Cardiac muscle cell (in vitro differentiated cells and primary cell): ENCODE measurements around the gene MDC1. TPM values are rescaled to one million over a fixed set of nuclear protein-coding genes. Genes with fewer than 3 reads are reported as not detected.

Source experiments
- DNase-seq, 2 donors: peaks; one replicate each; pipeline versions ENCODE4 v3.0.0 to v3.0.0-alpha.2; 2010 to 2017; ENCODE audit warnings: low read depth in 1 of 2, low spot score in 1 of 2
- H3K27ac ChIP-seq: fragments of 200-600 bp; sonication (generic); 2 replicates; pipeline ENCODE4 v1.5.1; 2016
- H3K27me3 ChIP-seq: fragments of 200-600 bp; sonication (generic); 2 replicates; pipeline ENCODE4 v1.6.0; 2016; ENCODE audit warnings: control low read depth
- H3K36me3 ChIP-seq: fragments of 200-600 bp; sonication (generic); 2 replicates; pipeline ENCODE4 v1.5.1; 2016; ENCODE audit warnings: control low read depth
- H3K4me1 ChIP-seq: fragments of 200-600 bp; sonication (generic); 2 replicates; pipeline ENCODE4 v1.8.1; 2017; ENCODE audit warnings: low read depth, mild to moderate bottlenecking, mixed run types
- H3K4me3 ChIP-seq: fragments of 200-600 bp; sonication (generic); 2 replicates; pipeline ENCODE4 v1.5.1; 2016; ENCODE audit warnings: mild to moderate bottlenecking
- H3K9me3 ChIP-seq: fragments of 200-600 bp; sonication (generic); 2 replicates; pipeline ENCODE4 v1.5.1; 2017; ENCODE audit warnings: low read depth, mild to moderate bottlenecking, control low read depth
- polyA plus RNA-seq: library from polyadenylated mRNA; unstranded; fragments of >200 nt; fragmentation: Nextera tagmentation; extraction: Ambion mirVana; gene quantifications from 2 replicates; pipeline ENCODE4 v1.2.1, GENCODE V29; 2016
- total RNA-seq: library from RNA; depleted of rRNA; stranded (reverse); fragments of >200 nt; gene quantifications from 2 replicates; pipeline ENCODE4 v1.2.3, GENCODE V29; 2016
- TF ChIP-seq, protein P1 (sequence below): IDR thresholded peaks from 2 replicates; pipeline ENCODE4 v1.5.1; 2012; ENCODE audit warnings: low read depth, mild to moderate bottlenecking, low read length

MDC1 gene
- total and polyA plus RNA-seq, 2 experiments from 2014 or later, result 21.9 to 30.0 TPM

DNA sequence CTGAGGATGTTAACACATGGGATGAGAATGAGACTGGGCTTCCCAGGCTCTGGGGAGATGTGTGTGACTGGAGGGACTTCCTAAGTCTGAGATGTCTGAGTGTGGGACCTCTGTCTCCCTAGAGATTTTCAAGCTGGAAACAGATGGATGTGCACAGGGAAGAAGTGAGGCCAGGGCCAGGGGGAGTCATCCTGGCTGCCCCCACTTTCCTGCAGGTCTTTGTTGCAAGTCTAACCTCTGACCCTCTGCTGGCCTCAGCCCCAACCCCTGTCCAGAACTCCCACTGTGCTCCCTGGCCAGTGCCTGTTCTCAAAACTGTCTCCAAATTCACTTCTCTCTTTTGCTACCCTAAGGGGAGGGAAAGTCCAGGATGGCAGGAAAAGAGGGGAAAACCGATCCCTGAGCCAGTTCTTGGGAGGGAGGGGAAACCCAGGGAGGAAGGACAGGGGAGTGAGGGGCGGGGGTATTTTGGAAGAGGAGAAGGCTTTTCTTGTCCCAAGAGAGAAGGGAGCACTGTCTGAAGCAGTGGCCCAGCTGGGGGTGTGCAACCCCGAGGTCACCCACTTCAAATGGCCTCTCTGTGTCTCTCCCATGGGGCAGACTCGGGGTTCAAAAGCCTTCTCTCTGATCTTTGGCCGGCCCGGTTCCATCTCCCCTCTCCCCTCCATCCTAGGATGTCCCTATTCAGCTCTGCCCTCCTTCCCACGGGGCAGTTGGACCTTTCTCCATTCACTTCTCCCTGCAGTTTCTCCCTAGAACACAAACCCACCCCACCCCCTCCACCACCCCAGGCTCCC lies 33.7 kb downstream of the MDC1 start:
- TF ChIP-seq, protein P1, sequence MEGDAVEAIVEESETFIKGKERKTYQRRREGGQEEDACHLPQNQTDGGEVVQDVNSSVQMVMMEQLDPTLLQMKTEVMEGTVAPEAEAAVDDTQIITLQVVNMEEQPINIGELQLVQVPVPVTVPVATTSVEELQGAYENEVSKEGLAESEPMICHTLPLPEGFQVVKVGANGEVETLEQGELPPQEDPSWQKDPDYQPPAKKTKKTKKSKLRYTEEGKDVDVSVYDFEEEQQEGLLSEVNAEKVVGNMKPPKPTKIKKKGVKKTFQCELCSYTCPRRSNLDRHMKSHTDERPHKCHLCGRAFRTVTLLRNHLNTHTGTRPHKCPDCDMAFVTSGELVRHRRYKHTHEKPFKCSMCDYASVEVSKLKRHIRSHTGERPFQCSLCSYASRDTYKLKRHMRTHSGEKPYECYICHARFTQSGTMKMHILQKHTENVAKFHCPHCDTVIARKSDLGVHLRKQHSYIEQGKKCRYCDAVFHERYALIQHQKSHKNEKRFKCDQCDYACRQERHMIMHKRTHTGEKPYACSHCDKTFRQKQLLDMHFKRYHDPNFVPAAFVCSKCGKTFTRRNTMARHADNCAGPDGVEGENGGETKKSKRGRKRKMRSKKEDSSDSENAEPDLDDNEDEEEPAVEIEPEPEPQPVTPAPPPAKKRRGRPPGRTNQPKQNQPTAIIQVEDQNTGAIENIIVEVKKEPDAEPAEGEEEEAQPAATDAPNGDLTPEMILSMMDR, result no peak
- Histone ChIP-seq H3K4me1 (peaks cover 52% of the 10 kb centered on the region), H3K36me3 (peaks cover 5% of the 10 kb centered on the region), H3K27ac (peak overlapping the region; percentile 88), H3K9me3 (no peaks in the 10 kb centered on the region), H3K4me3 (peak overlapping the region; percentile 2), H3K27me3 (no peaks in the 10 kb centered on the region)
- no peak for DNase-seq

DNA sequence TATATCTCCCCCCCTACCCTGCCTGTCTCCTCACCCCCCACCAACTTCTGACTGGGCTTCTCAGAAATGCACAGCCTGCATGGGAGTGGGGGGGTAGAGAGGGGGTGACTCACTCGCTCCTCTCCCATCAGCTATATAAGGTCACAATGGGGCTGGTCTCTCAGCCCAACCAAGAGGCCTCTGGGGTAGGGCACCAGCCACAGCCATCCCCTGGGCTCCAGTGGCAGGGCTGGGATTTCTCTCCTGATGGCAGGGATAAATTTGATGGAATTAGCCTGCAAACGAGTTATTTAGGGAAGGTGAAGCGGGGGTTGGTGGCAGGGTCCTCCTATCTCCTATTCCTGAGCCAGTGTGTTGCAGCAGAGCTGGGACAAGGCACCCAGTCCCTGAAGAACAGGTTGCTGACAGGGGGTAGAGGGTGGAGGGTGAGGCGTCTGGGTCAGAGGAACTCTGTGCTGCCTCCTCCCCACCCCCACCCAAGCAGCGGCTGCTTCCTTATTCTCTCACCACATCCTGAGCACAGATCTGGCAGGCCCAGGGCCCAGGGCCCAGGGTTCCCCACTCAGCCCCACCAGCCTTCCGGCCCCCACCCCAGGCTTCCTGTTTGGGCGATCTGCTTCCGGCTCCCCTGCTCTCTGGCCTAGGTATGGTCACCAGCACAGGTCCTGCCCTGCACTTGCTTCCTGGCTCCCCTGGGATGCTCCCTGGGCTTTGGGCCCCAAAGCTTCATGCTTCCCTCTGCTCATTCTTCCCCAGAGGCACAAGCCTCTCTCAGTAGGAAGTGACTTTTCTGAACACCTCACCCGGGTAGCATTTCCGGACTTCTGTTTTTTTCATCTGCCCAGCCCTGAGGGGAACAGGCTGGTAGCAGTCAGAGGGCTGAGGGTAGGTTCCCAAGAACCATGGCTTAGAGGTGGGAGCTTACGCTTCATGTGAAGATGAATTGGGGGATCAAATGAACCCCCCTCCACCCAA lies 34.7 kb downstream of the MDC1 start:
- peak overlapping the region; percentile 88 for H3K27ac ChIP-seq
- DNase-seq, result peak; percentile 68 to 84
- no peaks in the 10 kb centered on the region for H3K9me3 ChIP-seq
- peaks cover 10% of the 10 kb centered on the region for H3K36me3 ChIP-seq
- H3K4me1 ChIP-seq, result peaks cover 47% of the 10 kb centered on the region
- peak overlapping the region; percentile 2 for H3K4me3 ChIP-seq
- H3K27me3 ChIP-seq, result no peaks in the 10 kb centered on the region
- TF ChIP-seq, protein P1, result no peak

DNA sequence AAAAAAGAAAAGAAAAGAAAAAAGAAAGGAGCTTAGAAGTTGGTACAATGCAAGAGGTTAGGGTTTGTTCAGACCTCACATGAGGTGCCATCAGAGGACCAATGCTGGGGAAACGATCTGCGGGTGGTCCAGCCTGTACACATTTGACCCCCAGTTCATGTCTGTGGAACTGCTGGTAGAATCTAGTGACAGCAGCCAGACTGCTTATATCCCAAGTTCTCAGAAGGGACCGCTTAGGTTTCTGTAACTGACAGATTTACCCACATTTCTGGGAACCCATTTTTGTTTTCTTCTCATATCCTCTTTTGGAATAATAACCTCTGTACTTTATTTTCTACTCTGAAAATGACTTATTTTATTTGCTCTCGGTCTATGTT lies 35.3 kb downstream of the MDC1 start:
- TF ChIP-seq, protein P1, result no peak
- Histone ChIP-seq H3K9me3 (no peaks in the 10 kb centered on the region), H3K4me3 (no peak overlapping the region), H3K36me3 (peaks cover 16% of the 10 kb centered on the region), H3K27me3 (no peaks in the 10 kb centered on the region), H3K4me1 (peaks cover 47% of the 10 kb centered on the region), H3K27ac (peak overlapping the region; percentile 88)
- DNase-seq, result no peak

DNA sequence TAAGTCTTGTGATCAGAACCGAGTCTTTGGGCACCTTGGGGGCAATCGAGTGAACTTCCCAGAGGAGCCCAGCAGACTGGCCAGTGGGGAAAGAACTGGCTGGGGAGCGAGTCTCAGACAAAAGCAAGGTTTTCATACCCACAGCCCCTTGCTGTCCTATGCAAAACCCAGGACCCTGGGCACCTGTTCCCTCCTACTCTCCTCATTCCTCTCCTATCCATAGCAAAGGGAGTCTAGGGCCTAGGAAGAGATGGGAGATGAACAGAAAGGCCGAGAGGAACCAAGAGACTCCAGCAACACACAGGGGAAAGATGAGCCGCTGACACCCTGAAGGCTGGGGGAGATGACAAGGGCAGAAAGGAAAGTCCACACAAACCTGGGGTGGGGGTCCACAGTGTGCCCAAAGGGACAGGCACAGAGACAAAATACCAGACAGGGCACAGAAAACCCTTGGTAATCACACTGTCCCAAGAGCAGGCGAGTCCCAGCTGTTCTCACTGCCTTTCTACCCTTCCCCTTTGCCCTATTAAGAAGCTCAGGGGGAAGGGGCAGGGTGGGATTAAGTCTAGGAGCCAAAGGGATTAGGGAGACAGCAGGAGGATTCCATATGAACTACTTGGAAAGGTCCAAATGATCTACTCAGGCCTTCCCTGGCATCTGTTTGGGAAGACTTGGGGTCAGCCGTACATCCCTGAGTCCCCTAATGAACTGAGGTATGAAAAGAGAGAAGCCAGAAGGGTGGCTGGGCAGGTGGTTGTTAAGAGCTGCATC lies 37.1 kb downstream of the MDC1 start:
- Histone ChIP-seq H3K27me3 (no peaks in the 10 kb centered on the region), H3K36me3 (peaks cover 21% of the 10 kb centered on the region), H3K27ac (peak overlapping the region; percentile 3), H3K4me1 (peaks cover 35% of the 10 kb centered on the region), H3K9me3 (no peaks in the 10 kb centered on the region), H3K4me3 (no peak overlapping the region)
- TF ChIP-seq, protein P1, result no peak
- no peak for DNase-seq
